GM19099 (cell line): ENCODE results near the gene RBBP5.

Source experiments
- POLR2A ChIP-seq: IDR thresholded peaks from 3 replicates; pipeline ENCODE4 v1.6.1; 2011; ENCODE audit warnings: low read depth; ENCODE audit not compliant: insufficient read length; ENCODE audit errors: extremely low read depth

Gene RBBP5

GRCh38 chr1:205098242-205098641 is 23.5 kb downstream of the RBBP5 start:
- TF ChIP-seq POLR2A = no peak

- no peak for TF ChIP-seq POLR2A
These were observed 26.4 kb downstream of the RBBP5 start for GRCh38 chr1:205095422-205095821.

GRCh38 chr1:205091043-205091740 is 30.6 kb downstream of the RBBP5 start:
- TF ChIP-seq POLR2A = no peak

GRCh38 chr1:205088341-205088740 is 33.4 kb downstream of the RBBP5 start:
- TF ChIP-seq POLR2A = no peak

GRCh38 chr1:205084360-205084759 is 37.4 kb downstream of the RBBP5 start, which contains the start of gene TMEM81:
TMEM81 (minus strand) TSS chr1:205084460; CDS start chr1:205084320, 140 bp downstream.
- no peak for TF ChIP-seq POLR2A

GRCh38 chr1:205082431-205082830 is 39.3 kb downstream of the RBBP5 start:
- TF ChIP-seq POLR2A = no peak

GRCh38 chr1:205077934-205078311 is 43.9 kb downstream of the RBBP5 start:
- TF ChIP-seq POLR2A = no peak

- TF ChIP-seq POLR2A = no peak
These were observed 44.4 kb downstream of the RBBP5 start for GRCh38 chr1:205077158-205077933.

- no peak for TF ChIP-seq POLR2A
These were observed 45.5 kb downstream of the RBBP5 start for GRCh38 chr1:205076245-205076761.

GRCh38 chr1:205075642-205076155 is 46.1 kb downstream of the RBBP5 start:
- TF ChIP-seq POLR2A = no peak

GRCh38 chr1:205074513-205074912 is 47.3 kb downstream of the RBBP5 start:
- TF ChIP-seq POLR2A = no peak

GRCh38 chr1:205074084-205074483 is 47.7 kb downstream of the RBBP5 start:
- no peak for TF ChIP-seq POLR2A

GRCh38 chr1:205073511-205073910 is 48.3 kb downstream of the RBBP5 start:
- TF ChIP-seq POLR2A = no peak

- TF ChIP-seq POLR2A = no peak
These were observed 48.9 kb downstream of the RBBP5 start for GRCh38 chr1:205072881-205073280.

GRCh38 chr1:205072286-205072685 is 49.5 kb downstream of the RBBP5 start:
- no peak for TF ChIP-seq POLR2A

GRCh38 chr1:205071801-205072200 is 50.0 kb downstream of the RBBP5 start:
- TF ChIP-seq POLR2A = no peak
